Esophagus muscularis mucosa (tissue), 4 donors: Measurements from ENCODE around the gene LMX1B. TPM values are rescaled to one million over a fixed set of nuclear protein-coding genes. Genes with fewer than 3 reads are reported as not detected.

Experiments used
- DNase-seq: peaks from one replicate; pipeline ENCODE4 v3.0.0-alpha.2; 2017; ENCODE audit errors: extremely low spot score
- H3K27ac ChIP-seq, 4 donors: fragments of 200-600 bp; sonication (generic); replicated peaks in 1 of 4; 1 replicate in 3 of 4; 2 replicates in 1 of 4; pipeline ENCODE4 v1.5.1; 2016 to 2019; ENCODE audit warnings: mild to moderate bottlenecking in 1 of 4
- H3K27me3 ChIP-seq, 4 donors: fragments of 200-600 bp; sonication (generic); one replicate each; pipeline versions ENCODE4 v1.5.1 to v1.6.0; 2016 to 2019
- H3K36me3 ChIP-seq, 4 donors: fragments of 200-600 bp; sonication (generic); one replicate each; pipeline ENCODE4 v1.5.1; 2016 to 2019
- H3K4me1 ChIP-seq, 4 donors: fragments of 200-600 bp; sonication (generic); one replicate each; pipeline ENCODE4 v1.5.1; 2016 to 2019
- H3K4me3 ChIP-seq, 4 donors: fragments of 200-600 bp; sonication (generic); 1 replicate in 2 of 4; 2 replicates in 2 of 4; pipeline ENCODE4 v1.5.1; 2016 to 2019; ENCODE audit warnings: mild to moderate bottlenecking in 4 of 4, moderate library complexity in 1 of 4
- H3K9me3 ChIP-seq, 4 donors: fragments of 200-600 bp; sonication (generic); 1 replicate in 3 of 4; 2 replicates in 1 of 4; pipeline ENCODE4 v1.5.1; 2016 to 2019
- CTCF ChIP-seq, 3 experiments: fragments of 200-600 bp in 2 of 3; fragments of 450-650 bp in 1 of 3; sonication (generic) in 2 of 3; IDR thresholded peaks; one replicate each; pipeline ENCODE4 v1.5.1; 2017 to 2019; ENCODE audit warnings: antibody characterized with exemption in 3 of 3, mild to moderate bottlenecking in 2 of 3, moderate library complexity in 1 of 3
- EP300 ChIP-seq: sonication (generic); formaldehyde crosslinking; IDR thresholded peaks from one replicate; pipeline ENCODE4 v1.6.1; 2017; ENCODE audit warnings: antibody characterized with exemption
- POLR2A ChIP-seq: fragments of 450-650 bp; IDR thresholded peaks from one replicate; pipeline ENCODE4 v1.6.1; 2017; ENCODE audit warnings: antibody characterized with exemption, moderate library complexity, mild to moderate bottlenecking, low read depth
- POLR2AphosphoS5 ChIP-seq, 2 donors: sonication (generic); formaldehyde crosslinking; IDR thresholded peaks; one replicate each; pipeline ENCODE4 v1.6.1; 2017; ENCODE audit warnings: antibody characterized with exemption in 2 of 2
- WGBS: methylation state at CpG from one replicate; pipeline ENCODE4 v1.1.5; 2018; 5-methylcytosine and 5-hydroxymethylcytosine counted together
- intact Hi-C: fragments of 100-400 bp; cut with DNase I; formaldehyde crosslinking; loops from one replicate; pipeline ENCODE4 v1.15.1; 2023
- total RNA-seq, 4 donors: library from RNA; depleted of rRNA; stranded (reverse); fragments of >200 nt; gene quantifications; one replicate each; pipeline versions ENCODE4 v1.1.0 to v1.2.1, GENCODE V29; 2016

The LMX1B gene
- total RNA-seq, 4 donors from 2014 or later, result under 0.01 to 0.66 (median 0.24) TPM

- TF ChIP-seq CTCF (IDR thresholded peaks at IDR 0.05) (no peak), EP300 (no peak)
- intact Hi-C loops, result no loop called here
- H3K27me3 ChIP-seq, result peaks cover 0 to 91% (median 20%) of the 10 kb centered on the region in 4 donors
- peaks cover 3 to 15% (median 14%) of the 10 kb centered on the region in 4 donors for H3K4me1 ChIP-seq
- no peaks in the 10 kb centered on the region for H3K36me3 ChIP-seq
- no peaks in the 10 kb centered on the region for H3K9me3 ChIP-seq
- WGBS, result 83% methylated on average over 10 of the region's 13 CpGs
- no peak overlapping the region for H3K27ac ChIP-seq
- DNase-seq, result no peak
- no peak overlapping the region for H3K4me3 ChIP-seq
Measured at GRCh38 chr9:126642010-126642744, 28.4 kb downstream of the LMX1B start.

- no peak for TF ChIP-seq EP300
- no peak for TF ChIP-seq CTCF (IDR thresholded peaks at IDR 0.05)
- no peak for TF ChIP-seq POLR2AphosphoS5 (IDR thresholded peaks at IDR 0.05)
- no peak for TF ChIP-seq POLR2A
- H3K36me3 ChIP-seq, result no peaks in the 10 kb centered on the region
- H3K4me1 ChIP-seq, result peaks cover 3 to 14% (median 13%) of the 10 kb centered on the region in 4 donors
- 60% methylated on average over 5 of the region's 6 CpGs for WGBS
- H3K4me3 ChIP-seq, result no peak overlapping the region
- peaks cover 0 to 91% (median 13%) of the 10 kb centered on the region in 4 donors for H3K27me3 ChIP-seq
- intact Hi-C loops, result no loop called here
- no peaks in the 10 kb centered on the region for H3K9me3 ChIP-seq
- no peak overlapping the region for H3K27ac ChIP-seq
- DNase-seq, result no peak
Measured at GRCh38 chr9:126642839-126643238, 29.1 kb downstream of the LMX1B start.

- peaks cover 0 to 91% (median 4%) of the 10 kb centered on the region in 4 donors for H3K27me3 ChIP-seq
- H3K4me1 ChIP-seq, result peaks cover 0 to 2% (median 1%) of the 10 kb centered on the region in 4 donors
- H3K36me3 ChIP-seq, result no peaks in the 10 kb centered on the region
- TF ChIP-seq POLR2A, result no peak
- TF ChIP-seq CTCF (IDR thresholded peaks at IDR 0.05), result no peak
- no peak for TF ChIP-seq EP300
- TF ChIP-seq POLR2AphosphoS5 (IDR thresholded peaks at IDR 0.05), result no peak
- H3K9me3 ChIP-seq, result no peaks in the 10 kb centered on the region
- WGBS, result 27% methylated on average over 16 of the region's 16 CpGs
- no peak for DNase-seq
- H3K4me3 ChIP-seq, result no peak overlapping the region
- intact Hi-C loops, result no loop called here
- no peak overlapping the region for H3K27ac ChIP-seq
Measured at GRCh38 chr9:126643945-126644527, 30.3 kb downstream of the LMX1B start.

- Histone ChIP-seq H3K27ac (no peak overlapping the region), H3K4me1 (no peaks in the 10 kb centered on the region), H3K4me3 (no peak overlapping the region), H3K9me3 (no peaks in the 10 kb centered on the region), H3K27me3 (peaks cover 0 to 92% (median 3%) of the 10 kb centered on the region in 4 donors), H3K36me3 (no peaks in the 10 kb centered on the region)
- no peak for TF ChIP-seq POLR2A
- TF ChIP-seq POLR2AphosphoS5 (IDR thresholded peaks at IDR 0.05), result no peak
- no peak for TF ChIP-seq EP300
- TF ChIP-seq CTCF (IDR thresholded peaks at IDR 0.05), result no peak
- DNase-seq, result no peak
- intact Hi-C loops, result no loop called here
- WGBS, result 71% methylated on average over 4 of the region's 4 CpGs
Measured at GRCh38 chr9:126646162-126646561, 32.4 kb downstream of the LMX1B start.
